ENCODE results near the gene CTBP1.

Gene CTBP1

DNA sequence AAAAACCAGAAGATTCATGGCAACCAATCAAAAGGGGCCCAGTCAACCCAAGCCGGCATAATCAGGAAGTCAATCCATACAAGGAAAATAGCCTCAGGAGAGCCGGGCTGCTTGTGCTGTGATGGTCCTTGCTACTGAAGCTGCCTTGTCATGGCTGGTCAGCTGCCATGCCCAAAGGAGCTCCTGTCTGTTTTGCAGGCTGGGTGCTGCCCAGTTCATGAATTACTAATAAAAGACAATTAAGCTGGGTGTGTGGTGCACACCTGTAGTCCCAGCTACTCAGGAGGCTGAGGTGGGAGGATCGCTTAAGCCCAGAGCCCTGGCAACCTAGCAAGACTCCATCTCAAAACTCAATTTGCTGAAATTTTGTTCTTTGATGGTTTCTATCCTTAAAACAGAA, 16.0 kb upstream of the CTBP1 start:
- Mint-ChIP-seq H3K36me3 (ENCODE audit: low read depth) (peaks cover 29% of the 10 kb centered on the region), H3K9me3 (peaks cover 92% of the 10 kb centered on the region), H3K4me3 (no peak overlapping the region), H3K27me3 (ENCODE audit: low read depth, poor library complexity) (peaks cover 22% of the 10 kb centered on the region), H3K4me1 (no peaks in the 10 kb centered on the region), H3K27ac (no peak overlapping the region)
- TF ChIP-seq, protein P1, sequence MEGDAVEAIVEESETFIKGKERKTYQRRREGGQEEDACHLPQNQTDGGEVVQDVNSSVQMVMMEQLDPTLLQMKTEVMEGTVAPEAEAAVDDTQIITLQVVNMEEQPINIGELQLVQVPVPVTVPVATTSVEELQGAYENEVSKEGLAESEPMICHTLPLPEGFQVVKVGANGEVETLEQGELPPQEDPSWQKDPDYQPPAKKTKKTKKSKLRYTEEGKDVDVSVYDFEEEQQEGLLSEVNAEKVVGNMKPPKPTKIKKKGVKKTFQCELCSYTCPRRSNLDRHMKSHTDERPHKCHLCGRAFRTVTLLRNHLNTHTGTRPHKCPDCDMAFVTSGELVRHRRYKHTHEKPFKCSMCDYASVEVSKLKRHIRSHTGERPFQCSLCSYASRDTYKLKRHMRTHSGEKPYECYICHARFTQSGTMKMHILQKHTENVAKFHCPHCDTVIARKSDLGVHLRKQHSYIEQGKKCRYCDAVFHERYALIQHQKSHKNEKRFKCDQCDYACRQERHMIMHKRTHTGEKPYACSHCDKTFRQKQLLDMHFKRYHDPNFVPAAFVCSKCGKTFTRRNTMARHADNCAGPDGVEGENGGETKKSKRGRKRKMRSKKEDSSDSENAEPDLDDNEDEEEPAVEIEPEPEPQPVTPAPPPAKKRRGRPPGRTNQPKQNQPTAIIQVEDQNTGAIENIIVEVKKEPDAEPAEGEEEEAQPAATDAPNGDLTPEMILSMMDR (IDR thresholded peaks at IDR 0.05) = no peak
- no peak for DNase-seq

DNA sequence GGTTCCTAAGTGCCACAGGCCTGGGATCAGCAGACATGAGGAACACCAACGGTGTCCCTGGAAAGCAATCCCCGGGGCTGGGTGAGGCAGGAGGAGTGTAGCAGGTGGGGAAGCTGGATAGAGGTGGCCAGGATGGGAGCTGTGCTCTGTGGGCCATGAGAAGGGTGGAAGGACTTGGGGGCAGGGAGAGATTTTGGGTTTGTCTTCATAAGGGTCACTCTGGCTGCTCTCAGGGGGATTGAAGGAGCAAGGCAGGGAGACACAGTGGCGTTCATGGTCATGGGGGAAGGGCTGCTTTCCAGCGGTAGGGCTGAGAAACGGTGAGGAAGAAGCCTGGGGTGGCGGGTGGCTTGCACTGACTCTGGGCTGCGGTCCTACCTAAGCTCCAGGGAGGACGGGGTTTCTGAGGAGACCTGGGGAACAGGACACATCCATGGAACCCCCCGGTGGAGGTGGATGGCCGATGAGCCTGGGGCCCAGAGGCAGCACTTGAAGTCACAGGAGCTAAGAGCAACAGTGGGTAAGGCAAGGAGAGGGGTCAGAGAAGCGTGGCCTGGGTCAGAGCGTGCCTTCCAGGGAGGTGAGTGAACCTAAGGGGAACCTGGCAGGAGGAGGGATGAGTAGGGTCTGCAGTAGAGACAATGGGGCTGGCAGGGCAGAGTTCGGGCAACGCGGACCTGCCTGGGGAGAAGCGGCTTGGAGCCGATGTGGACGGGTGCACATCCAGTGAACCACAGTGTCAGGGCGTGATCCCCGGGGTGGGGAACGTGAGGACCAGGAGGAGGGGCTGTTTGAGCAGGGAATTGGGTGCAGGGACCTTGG, 12.4 kb upstream of the CTBP1 start:
- TF ChIP-seq, protein P1 (IDR thresholded peaks at IDR 0.05) = no peak
- Mint-ChIP-seq H3K9me3 (peaks cover 87% of the 10 kb centered on the region), H3K4me3 (no peak overlapping the region), H3K36me3 (ENCODE audit: low read depth) (peaks cover 27% of the 10 kb centered on the region), H3K27ac (no peak overlapping the region), H3K4me1 (no peaks in the 10 kb centered on the region), H3K27me3 (ENCODE audit: low read depth, poor library complexity) (peaks cover 35% of the 10 kb centered on the region)
- DNase-seq = no peak

DNA sequence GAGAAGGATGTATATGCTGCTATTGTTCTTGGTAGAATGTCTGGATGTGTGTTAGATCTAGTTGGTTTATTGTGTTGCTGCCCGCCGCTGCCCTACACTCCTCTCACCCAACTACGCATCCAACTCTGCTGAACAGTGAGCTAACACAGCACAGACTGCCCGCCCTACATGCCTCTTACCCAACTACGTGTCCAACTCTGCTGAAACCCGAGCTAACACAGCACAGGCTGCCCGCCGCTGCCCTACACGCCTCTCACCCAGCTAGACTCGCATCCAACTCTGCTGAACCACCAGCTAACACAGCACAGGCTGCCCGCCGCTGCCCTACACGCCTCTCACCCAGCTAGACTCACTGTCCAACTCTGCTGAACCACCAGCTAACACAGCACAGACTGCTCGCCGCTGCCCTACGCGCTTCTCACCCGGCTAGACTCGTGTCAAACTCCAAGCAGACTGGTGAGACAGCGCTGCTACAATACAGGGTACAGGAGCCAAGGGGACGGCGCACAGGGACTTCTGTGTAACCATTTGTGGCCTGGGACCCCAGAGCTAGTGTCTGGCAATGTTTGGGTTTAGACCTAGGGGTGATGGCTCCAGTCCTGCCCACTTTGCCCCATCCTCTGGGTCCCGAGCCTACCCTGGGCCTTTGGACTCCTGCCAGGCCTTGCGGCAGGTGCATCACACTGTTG, 11.6 kb upstream of the CTBP1 start:
- Mint-ChIP-seq H3K9me3 (peaks cover 87% of the 10 kb centered on the region), H3K4me3 (no peak overlapping the region), H3K27ac (no peak overlapping the region), H3K4me1 (no peaks in the 10 kb centered on the region), H3K27me3 (ENCODE audit: low read depth, poor library complexity) (peaks cover 39% of the 10 kb centered on the region), H3K36me3 (ENCODE audit: low read depth) (peaks cover 24% of the 10 kb centered on the region)
- TF ChIP-seq, protein P1 (IDR thresholded peaks at IDR 0.05) = no peak
- no peak for DNase-seq

DNA sequence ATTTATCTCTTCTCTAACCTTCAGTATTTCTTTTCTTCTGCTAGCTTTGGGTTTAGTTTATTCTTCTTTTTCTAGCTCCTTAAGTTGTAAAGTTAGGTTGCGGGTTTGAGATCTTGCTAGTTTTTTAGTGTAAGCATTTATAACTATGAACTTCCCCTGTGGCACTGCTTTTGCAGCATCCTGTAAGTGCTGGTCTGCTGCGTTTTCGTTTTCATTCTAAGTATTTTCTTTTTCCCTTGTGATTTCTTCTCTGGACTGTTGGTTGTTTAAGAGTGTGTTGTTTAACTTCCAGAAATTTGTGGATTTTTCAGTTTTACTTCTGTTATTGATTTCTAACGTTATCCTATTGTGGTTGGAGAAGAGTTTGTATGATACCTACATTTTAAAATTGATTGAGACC, 11.0 kb upstream of the CTBP1 start:
- Mint-ChIP-seq H3K4me1 (no peaks in the 10 kb centered on the region), H3K36me3 (ENCODE audit: low read depth) (peaks cover 24% of the 10 kb centered on the region), H3K27me3 (ENCODE audit: low read depth, poor library complexity) (peaks cover 39% of the 10 kb centered on the region), H3K9me3 (peaks cover 88% of the 10 kb centered on the region), H3K27ac (no peak overlapping the region), H3K4me3 (no peak overlapping the region)
- TF ChIP-seq, protein P1 (IDR thresholded peaks at IDR 0.05) = no peak
- no peak for DNase-seq

DNA sequence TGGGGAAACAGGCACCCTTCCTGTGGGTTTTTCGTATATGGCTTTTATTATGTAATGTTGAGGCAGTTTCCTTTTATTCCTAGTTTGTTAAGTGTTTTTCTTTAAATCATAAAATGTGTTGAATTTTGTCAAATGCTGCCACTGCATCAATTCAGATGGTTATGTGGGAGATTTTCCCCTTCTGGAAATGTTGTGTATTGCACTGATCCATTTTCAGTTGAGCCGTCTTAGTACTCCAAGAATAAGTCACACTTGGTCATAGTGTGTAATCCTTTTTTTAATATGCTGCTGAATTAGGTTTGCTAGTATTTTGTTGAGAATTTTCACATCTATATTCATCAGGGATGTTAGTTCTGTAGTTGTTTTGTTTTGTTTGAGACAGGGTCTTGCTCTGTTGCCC, 9.5 kb upstream of the CTBP1 start:
- DNase-seq = no peak
- H3K27me3 Mint-ChIP-seq (ENCODE audit: low read depth, poor library complexity) = peaks cover 48% of the 10 kb centered on the region
- H3K9me3 Mint-ChIP-seq = peaks cover 91% of the 10 kb centered on the region
- TF ChIP-seq, protein P1 (IDR thresholded peaks at IDR 0.05) = peak; percentile 8
- H3K4me3 Mint-ChIP-seq = no peak overlapping the region
- no peak overlapping the region for H3K27ac Mint-ChIP-seq
- peaks cover 33% of the 10 kb centered on the region for H3K36me3 Mint-ChIP-seq (ENCODE audit: low read depth)
- no peaks in the 10 kb centered on the region for H3K4me1 Mint-ChIP-seq
